GM19372 (cell line): ENCODE measurements around the gene MYO5B.

ENCODE experiments used
- ATAC-seq: cut with Tn5 transposase; IDR thresholded peaks from one replicate; pipeline ENCODE4 v1.9.1; 2021; ENCODE audit warnings: mild to moderate bottlenecking, low read depth, moderate library complexity; ENCODE audit not compliant: unreplicated experiment

Gene MYO5B

GRCh38 chr18:50076277-50076676 lies 118.7 kb downstream of the MYO5B start:
- no peak for ATAC-seq

GRCh38 chr18:50075772-50076171 lies 119.2 kb downstream of the MYO5B start:
- ATAC-seq: no peak

GRCh38 chr18:50074404-50074803 lies 120.5 kb downstream of the MYO5B start:
- ATAC-seq: no peak

- ATAC-seq: no peak
Observed at GRCh38 chr18:50073319-50073718, 121.6 kb downstream of the MYO5B start.

DNA sequence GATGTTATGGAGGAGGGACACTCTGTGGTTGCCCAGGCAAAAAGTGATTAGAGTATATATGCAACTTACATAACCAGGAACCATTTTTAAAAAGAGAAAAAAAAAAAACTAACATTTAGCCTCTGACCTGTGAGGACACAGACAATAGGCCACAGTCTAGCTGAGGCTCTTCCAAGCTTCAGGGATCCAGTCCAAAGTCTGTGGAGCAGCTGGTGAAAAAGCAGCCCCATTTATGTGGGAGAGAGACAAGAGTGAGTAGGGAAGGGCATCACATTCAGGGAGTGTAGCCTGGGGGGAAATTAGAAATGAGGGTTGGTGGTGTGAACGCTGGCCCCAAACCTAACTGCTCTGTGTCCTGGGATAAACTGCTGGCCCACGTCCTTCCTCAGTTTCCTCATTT lies 122.8 kb downstream of the MYO5B start:
- no peak for ATAC-seq

DNA sequence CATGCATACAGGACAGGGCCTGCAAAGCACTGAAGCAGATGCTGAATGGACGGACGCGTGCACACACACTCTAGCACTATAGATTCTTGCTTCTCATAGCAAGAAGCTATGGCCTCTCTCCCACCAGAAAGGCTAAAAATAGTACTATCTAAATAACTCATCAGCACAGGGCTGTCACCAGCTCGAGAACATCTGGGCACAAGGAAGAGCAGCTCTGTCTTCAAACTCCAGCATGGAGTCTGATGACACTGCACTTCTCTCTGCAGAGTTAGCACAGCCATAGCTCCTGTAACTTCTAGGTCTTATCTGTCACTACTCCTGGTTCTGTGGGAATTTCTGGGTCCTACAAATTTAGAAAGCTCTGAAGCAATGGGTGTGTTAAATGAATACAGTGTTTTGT lies 123.5 kb downstream of the MYO5B start:
- ATAC-seq: no peak

- ATAC-seq: no peak
Observed at GRCh38 chr18:50069422-50069821, 125.5 kb downstream of the MYO5B start.

GRCh38 chr18:50065527-50065926 lies 129.4 kb downstream of the MYO5B start:
- no peak for ATAC-seq

- no peak for ATAC-seq
Observed at GRCh38 chr18:50065039-50065438, 129.9 kb downstream of the MYO5B start.

DNA sequence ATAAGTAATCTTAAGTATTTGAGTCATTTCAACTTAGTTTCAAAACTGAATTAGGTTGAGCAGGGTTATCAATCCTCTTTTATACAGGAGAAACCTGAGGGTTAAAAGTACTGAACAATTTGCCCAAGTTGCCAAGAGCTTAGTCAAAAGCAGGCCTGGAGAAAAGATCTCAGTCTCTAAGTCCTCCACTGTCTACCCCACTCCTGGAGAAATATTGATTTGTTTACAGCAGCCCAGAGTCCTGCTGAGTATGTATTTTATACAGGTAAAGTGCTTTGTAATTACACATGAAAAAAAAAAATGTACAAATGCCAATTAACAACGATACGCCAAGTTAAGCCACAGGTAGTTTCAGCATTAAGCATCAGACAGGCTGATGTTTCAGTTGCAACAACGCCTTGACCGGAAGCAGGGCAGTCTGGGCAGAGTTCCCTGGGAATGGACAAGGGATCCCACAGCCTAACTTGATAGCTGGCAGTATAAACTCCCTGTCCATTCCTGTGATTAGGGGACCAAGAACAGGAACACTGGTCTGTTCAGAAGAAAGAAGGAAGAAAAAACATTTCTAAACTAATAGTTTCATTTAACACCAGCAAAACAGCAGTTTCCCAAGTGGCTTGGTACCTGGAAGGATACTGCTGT lies 132.9 kb downstream of the MYO5B start:
- ATAC-seq: no peak

- no peak for ATAC-seq
Observed at GRCh38 chr18:50060822-50061221, 134.1 kb downstream of the MYO5B start.

DNA sequence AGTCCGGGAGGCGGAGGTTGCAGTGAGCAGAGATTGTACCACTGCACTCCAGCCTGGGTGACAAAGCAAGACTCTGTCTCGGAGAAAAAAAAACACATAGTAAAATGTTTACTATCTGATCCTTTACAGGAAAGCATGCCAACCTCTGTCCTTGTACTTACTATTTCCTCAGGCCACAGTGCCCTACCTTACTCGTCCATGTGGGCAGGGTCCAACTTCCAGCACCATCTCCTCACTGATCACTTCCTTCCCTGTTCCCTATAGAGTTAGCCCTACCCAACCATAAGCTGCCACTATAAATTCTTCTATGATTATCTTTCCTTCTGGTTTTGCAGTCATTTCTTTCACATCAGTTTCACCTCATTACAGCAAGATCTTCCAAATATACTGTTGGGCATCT lies 136.2 kb downstream of the MYO5B start:
- no peak for ATAC-seq

- ATAC-seq: no peak
Observed at GRCh38 chr18:50057009-50057408, 137.9 kb downstream of the MYO5B start.

DNA sequence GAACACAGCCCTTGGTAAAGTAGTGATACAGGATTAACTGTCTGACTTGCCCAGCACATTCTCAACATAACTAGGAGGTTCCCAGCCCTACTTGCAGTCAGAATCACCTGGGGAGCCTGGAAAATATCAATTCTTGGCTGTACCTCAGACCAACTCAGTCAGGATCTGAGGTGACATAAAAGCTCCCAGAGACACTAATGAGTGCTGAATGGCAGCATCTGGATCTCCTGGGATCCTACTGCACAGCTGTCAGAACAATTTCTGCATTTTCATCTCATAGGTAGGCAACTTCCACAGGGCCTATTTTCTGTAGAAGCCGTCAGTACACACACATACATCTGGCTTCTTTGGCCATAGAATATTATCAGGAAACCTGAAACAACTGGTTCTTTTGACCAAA lies 138.8 kb downstream of the MYO5B start:
- no peak for ATAC-seq

- ATAC-seq: no peak
Observed at GRCh38 chr18:50055488-50055887, 139.5 kb downstream of the MYO5B start.

- no peak for ATAC-seq
Observed at GRCh38 chr18:50053111-50053510, 141.8 kb downstream of the MYO5B start.

- no peak for ATAC-seq
Observed at GRCh38 chr18:50051288-50051687, 143.7 kb downstream of the MYO5B start.

GRCh38 chr18:50045126-50045525 lies 149.8 kb downstream of the MYO5B start:
- no peak for ATAC-seq

- ATAC-seq: no peak
Observed at GRCh38 chr18:50044402-50044801, 150.5 kb downstream of the MYO5B start.

DNA sequence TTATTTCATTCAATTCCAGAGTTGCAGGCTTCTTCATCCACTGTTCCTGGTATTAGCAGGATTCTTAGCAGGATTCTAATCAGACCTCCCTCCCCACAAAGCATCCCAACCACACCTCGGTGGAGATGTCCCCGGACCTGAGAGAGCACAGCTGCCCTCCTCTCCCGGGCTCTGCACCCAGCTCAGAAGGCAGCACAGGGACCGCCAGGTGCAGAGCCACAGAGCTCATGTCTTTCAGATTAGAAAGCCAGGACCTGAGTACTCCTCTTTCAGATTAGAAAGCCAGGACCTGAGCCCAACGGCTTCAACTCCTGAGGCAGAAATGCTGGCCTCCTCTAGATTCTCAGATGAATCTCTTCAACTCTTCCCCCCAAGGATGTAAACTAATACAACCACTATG lies 152.3 kb downstream of the MYO5B start:
- ATAC-seq: no peak

- no peak for ATAC-seq
Observed at GRCh38 chr18:50039746-50040145, 155.2 kb downstream of the MYO5B start.

DNA sequence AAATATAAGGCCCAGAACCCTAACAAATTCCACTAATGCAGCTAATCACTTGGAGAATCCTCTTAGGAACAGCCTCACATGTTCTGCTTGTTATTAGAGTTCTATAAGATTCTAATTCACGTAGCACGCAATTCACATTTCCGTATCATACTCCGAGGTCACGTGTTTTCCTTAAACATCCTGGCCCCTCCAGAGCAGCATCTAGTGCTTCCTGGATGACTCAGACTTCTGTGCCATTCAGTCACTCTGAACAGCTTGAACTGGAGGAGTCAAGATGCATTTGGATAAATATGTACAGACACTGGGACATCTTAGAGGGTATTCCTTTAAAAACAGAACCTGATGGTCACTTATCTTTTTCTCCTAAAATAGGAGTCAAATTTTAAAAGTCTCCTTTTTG lies 156.5 kb downstream of the MYO5B start:
- ATAC-seq: no peak

DNA sequence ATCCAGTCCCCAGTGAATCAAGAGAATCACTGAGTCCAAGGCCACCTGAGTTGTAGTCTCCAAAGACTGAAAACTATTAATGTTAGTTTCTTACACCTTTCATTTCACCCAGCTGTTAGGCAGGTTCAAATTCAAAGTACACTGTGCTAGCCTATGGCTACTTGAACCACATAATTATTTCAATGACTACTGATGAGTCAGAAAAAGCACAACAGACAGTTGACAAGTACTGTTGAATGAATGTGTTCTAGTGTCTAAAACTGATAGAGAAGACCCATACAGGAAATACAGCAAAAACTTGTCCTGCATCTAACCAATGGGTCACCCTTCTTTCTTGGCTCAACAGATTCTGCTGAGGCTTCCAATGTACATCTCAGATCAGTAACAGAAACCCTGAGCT lies 160.9 kb downstream of the MYO5B start:
- no peak for ATAC-seq
